Right lobe of liver (tissue), 4 donors: ENCODE data around the gene KRT81.
"Not testable (repeated sequence)": the region's sequence is repeated elsewhere in the genome, so short reads cannot be mapped to it uniquely, and the experiment has no call there.

Experiments used
- CTCF ChIP-seq, 4 donors: fragments of 200-600 bp in 3 of 4; fragments of 450-650 bp in 1 of 4; IDR thresholded peaks; one replicate each; pipeline versions ENCODE4 v1.5.1 to v1.8.0; 2016 to 2022; ENCODE audit warnings: antibody characterized with exemption in 4 of 4, mild to moderate bottlenecking in 2 of 4
- POLR2A ChIP-seq: fragments of 450-650 bp; IDR thresholded peaks from one replicate; pipeline ENCODE4 v1.6.1; 2017; ENCODE audit warnings: antibody characterized with exemption, mild to moderate bottlenecking
- donor health status: DM: no; HTN: no; CAD: no.
- donor health status: DM: no; HTN: no; CAD: no.
- donor health status: DM: no; HTN: yes; CAD: no.

GRCh38 chr12:52315721-52316120 lies 24.4 kb upstream of the KRT81 start:
- TF ChIP-seq CTCF (IDR thresholded peaks at IDR 0.05) = peak in 3 of 4 donors; percentile 11 to 42 (median 21)
- not testable (repeated sequence) for TF ChIP-seq POLR2A
